M059J (cell line): ENCODE data around the gene EHBP1. TPM values are rescaled to one million over a fixed set of nuclear protein-coding genes. Genes with fewer than 3 reads are reported as not detected.

Experiments
- DNase-seq: peaks from one replicate; pipeline ENCODE4 v3.0.0-alpha.2; 2012; ENCODE audit warnings: low read depth
- total RNA-seq: library from RNA; depleted of rRNA; stranded (reverse); fragments of >200 nt; shearing (Covaris generic); gene quantifications from 2 replicates; pipeline ENCODE4 v1.2.3, GENCODE V29; 2014

EHBP1 gene
- total RNA-seq, 1 experiment from 2014 or later: 50.2 TPM

DNA sequence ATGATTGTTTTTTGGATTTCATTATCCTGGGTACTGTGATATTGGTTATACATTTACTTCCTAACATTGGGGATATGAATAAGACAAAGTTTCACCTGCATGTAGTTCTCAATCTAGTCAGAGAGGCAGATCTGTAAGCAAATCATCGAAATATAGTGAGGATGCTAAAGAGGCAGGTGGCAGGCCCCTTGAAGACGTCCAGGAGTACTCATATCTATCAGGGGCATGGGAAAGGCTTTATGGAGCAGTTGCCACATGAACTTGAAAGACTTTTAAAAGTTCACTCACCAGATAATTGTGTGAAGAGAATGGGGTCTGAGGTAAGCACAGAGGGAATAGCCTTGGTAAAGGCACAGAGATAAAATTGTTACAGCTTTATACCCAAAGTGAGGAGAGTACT lies 78.8 kb downstream of the EHBP1 start:
- DNase-seq: no peak

DNA sequence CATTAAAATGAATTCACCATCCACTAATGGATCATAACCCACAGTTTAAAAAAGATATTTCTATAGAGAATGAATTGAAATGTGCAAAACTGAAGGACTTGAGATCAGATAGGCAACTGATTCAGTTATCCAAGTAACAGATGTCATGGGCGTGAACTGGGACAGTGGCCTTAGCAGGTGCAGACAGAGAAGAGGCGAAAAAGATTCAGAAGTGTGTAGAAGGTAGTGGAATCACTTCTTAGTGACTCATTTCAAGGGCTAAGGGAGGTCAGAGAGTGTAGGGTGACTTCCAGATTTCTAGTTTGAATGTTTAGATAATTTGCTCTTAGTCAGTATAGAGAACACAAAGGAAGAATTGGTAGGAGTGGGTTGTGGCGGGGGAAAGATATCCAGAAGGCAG lies 79.7 kb downstream of the EHBP1 start:
- peak; percentile 64 for DNase-seq

DNA sequence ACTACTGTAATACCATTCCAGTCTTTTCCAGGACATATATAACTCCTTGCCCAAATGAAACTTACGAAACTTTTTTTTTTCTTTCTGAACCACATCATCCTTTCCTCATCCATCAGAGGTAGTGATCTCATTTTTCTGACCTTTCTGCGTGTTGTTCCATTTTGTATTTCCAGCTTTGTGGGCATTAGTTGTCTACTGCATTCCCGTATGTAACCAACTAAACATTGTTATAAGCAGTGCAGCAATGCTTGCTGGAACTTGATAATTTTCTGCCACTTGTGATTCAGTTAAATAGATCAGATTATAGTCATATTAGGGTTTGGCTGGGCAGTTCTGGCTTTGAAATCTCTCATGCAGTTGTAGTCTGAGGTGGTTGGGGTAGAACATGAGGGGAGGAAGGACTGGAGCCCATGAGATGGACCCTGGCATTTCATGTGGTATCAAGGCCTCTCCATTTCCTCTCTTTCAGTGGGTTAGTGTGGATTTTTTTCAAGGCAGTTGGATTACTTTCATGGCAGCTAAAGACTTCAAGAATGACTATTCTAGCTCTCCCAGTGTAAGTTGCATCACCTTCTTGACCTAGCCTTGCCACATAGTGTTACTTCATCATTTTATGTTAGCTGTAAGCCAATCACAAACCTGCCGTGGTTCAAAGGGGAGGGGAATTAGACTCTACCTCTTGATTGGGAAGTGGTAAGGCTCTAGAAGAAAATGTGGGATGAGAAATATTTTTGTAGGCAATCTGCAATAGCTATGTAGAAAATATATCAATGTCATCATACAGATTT lies 80.5 kb downstream of the EHBP1 start:
- DNase-seq: no peak

DNA sequence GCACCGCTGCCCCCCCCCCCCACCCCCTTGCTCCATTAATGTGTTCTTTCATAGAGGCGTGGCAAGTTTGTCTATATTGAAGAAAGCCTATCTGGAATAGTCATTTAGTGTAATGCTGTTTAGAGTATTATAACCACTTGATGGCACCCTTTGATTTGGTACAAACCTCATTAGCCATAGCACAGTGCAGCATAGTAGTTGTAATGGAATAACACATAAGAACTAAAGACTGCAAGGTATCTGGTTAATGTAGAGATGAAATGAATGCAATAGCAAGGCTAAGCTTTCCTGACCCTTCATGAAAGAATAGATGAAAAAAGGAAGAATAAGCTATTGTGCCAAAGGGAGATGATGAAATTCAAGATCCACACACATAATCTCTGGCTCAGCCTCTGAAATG lies 81.9 kb downstream of the EHBP1 start:
- DNase-seq: peak; percentile 38

DNA sequence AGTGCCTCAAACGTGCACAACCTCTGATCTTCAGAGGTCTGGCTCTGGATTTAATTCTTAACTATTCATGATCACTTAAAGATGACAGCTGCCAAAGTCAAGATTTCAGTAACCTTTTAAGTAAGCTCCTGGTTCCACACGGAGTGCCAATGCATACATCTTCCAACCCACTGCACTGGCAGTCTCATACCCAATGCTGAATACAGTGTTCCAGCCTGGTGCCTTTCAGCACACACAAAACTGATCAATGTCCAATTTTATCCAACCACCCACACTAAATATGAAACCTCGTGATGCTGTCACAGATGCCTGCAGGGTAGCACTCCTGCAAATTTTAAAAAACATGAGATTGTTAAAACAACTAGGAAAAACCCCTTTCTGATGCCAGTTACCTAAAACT lies 84.0 kb downstream of the EHBP1 start:
- no peak for DNase-seq

DNA sequence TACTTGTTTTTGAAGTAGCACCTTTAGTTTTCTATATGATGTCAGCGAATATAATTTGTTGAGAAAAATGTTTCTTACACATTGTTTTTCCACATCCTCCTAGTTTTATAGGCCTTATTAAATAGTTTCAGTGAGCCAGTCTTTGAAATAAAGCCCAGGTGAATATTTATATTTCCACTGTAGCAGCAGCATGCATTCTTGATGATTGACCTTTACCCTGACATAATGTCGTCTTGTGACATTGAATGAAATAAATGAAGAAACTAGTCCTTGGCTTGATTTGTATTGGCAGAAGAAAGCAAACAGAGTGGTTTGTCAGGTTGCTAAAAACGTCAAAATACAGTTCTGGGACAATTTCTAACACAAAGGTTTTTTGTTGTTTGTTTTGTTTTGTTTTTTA lies 84.4 kb downstream of the EHBP1 start:
- DNase-seq: no peak

DNA sequence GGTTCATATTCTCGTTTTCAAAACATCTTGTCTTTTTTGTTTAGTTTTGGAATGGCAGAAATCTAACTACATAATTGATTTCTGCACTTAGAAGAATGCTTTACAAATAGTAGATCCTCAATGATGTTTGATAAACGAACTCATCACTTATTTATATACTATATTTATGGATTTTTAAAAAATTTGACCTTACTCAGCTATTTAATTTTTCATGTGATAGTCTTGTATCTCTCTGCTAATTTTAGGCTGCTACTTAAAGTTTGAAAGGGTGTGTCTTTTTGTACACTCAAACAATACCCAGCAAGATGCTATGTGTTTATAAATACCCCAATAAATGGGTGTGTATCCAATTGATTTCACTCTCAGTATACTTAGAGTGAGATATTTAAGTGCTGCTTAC lies 86.9 kb downstream of the EHBP1 start:
- no peak for DNase-seq

DNA sequence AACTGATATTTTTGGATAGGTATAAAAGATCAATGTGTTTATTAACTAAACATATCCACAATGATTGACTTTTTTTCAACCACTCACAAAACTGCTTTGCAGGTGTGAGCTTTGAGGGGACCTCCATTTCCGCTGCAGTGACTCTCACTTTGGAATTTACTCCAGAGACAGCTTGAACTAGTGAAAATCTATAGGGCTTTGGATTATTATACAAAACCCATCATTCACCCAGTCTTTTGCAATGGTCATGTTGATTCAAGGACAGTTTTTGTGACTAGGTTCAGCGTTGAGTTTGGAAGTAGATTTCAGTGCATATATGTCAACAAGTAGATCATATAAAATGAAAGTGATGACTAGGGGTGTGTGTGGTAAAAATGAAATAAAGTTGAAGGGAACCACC lies 87.7 kb downstream of the EHBP1 start:
- DNase-seq: no peak

DNA sequence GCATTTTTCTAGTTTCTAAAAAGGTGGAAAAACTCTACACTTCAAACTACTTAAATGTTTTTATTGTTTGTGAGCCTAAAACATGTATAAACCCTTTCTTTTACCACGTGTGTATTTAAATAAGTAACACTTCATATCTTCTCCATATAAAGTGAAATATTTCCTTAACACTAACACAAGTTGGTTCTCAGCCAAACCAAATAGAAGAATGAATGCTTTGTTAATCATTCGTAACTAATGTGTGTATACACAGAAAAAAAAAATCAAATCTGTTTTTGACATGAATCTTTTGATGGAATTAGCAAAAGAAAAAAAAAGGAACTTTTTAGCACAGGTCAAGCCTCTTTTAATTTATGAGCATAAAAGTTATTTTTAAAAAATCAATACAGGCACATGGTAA lies 89.3 kb downstream of the EHBP1 start:
- DNase-seq: peak; percentile 74

DNA sequence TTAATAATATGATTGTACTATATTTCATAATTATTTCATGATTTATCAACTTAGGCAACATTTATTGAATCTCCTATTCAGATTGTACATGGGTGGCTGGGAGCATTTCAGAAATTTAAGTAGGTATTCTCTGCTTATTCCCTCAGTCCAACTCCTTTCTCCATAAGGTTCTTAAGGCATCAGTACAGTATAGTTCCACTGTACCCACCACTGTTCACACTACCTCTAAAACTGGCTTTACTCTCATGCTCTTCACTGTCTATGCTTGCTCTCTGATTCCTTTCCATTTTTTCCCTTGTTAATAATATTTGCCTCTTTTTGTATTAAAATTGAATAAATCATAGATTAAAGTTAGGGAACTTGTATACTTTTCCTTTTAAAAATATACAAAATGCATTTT lies 89.8 kb downstream of the EHBP1 start:
- DNase-seq: no peak

DNA sequence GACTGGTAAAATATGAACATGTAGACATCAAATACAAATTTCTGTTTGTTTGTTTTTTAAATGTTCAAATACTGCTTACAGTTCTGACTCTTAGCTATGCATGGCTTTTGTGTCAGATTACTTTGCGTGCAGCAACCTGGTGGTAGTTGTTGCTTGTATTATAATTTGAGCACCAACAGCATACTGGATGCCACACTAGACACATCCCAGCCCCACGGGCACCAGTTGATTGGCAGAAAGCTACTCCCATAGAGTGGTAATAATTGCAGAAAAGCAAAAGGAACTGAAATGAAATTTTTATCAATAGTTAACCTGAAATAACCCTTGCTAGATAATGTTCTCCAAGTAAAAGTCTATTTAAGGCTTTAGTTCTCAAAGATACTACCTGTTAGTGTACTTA lies 91.6 kb downstream of the EHBP1 start:
- no peak for DNase-seq

DNA sequence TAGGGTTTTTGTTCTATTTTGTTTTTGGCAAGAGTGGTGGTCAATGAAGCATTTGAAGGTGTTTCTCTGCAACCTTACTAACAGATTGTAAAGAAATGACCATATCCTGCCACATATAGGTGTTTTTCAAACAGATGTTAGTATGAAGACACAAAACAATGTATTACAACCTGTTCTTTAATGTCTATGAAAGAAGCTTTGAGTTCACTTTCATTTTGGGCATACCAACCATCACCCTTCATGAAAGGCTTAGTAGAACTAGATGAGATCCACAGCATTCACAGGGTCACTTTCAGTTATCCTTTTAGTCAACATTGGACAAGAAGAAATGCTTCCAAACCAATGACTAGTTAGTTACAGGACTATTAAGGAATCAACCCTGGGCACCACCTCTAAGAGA lies 95.1 kb downstream of the EHBP1 start:
- DNase-seq: no peak

DNA sequence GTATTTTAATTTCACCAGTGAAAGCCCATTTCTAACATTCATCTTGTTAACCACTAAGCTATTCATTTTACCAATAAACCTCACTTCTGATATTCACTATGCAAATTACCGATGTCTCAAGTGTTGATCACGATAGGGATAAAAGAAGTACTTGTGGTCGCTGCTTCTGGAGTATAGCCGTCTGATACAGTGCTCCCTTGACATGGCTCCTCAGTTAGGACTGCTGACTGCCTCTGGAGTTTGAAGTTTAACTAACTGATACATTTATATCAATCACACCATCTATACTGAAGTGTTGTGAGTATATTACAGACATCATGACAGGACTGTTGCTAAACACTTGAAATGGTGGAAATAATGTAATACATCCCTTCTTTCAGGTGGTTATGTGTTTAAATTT lies 95.6 kb downstream of the EHBP1 start:
- DNase-seq: no peak

DNA sequence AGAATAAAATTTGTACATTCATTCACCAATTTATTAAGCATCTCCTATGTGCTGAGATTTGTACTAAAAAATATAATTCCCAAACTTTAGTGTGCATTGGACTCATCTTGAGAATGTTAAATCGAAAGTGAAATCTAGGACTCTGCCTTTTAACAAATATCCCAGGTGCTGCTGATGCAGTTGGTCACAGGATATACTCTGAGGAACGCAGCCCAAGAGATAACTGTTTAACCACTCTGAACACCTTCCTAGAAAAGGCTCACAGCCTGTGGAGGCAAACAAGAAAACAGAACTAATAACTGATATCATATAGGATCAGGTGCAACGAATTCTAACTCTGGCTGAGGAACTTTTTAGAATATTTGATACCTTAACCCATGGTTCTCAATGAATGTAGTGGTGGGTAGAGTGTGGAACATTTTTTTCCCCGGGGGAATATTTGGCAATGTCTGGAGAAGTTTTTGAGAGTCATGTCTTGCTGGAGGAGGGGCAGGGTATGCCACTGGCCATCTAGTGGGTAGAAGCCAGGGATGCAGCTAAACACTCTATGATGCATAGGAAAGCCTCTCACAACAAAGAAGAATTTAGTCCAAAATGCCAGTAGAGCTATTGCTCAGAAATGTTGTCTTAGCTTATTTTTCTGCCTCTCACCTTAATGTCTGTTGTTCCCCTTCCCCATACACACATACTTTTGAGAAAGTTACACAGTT lies 96.5 kb downstream of the EHBP1 start:
- no peak for DNase-seq

DNA sequence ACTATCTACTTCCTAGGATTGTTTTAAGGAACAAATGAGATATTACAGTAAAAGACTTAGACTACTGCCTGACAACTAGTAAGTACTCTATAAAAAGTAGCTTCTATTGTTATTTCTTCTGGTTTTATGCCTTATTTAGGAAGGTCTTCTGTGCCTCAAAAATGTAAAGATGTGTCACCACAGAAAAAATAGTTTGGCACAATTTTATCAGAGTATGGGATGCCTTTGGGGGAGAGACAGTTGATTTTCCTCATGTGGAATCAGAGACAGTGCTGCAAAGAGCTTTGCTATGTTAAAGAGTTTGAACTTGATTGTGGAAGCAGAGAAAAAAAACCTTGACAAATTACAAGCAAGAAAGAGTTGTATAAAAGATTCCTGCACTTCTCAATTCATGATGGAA lies 98.4 kb downstream of the EHBP1 start:
- DNase-seq: no peak

DNA sequence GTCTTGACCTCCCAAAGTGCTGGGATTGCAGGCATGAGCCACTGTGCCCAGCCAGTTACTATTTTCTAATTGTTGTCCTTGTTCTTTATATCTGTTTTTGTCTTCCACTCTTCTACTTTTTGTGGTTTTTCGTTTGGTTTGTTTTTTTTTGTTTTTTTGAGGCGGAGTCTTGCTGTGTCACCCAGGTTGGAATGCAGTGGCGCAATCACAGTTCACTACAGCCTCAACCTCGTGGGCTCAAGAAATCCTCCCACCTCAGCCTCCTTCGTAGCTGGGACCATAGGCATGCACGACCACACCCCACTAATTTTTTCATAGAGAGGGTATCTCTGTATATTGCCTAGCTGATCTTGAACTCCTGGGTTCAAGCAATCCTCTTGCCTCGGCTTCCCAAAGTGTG lies 100.7 kb downstream of the EHBP1 start:
- DNase-seq: peak; percentile 43

DNA sequence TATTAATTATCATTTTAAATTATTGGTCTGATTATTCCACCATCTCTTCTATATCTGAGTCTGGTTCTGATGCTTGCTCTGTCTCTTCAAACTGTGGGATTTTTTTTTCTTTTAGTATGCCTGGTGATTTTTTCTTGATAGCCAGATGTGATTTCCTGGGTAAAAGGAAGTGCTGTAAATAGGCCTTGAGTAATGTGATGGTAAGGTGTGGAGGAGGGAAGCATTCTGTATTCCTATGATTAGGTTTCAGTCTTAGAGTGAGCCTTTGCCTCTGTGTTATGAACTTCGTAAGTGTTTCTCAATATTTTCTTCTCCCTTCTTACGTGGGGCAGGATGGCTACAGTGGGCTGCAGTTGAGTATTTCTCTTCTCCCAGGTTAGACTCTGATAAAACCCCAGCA lies 103.0 kb downstream of the EHBP1 start:
- no peak for DNase-seq

DNA sequence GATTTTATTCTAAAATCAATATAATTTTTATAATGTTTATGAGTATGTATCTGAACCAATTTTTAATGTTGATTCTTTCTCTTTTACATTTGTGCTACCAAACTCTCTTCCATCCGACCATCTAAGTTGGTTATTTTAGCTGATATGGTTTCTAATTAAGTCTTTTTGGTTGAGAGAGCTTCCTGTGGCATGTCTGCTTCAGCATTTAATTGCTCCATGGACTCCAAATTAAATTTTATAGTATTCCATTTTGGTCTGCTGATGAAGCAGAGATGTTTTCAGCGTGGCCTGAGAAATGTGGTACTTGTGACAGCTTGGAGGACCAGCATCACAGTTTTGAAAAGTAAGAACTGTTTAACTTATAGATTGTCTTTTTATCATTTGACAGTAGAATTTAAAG lies 105.6 kb downstream of the EHBP1 start:
- no peak for DNase-seq

DNA sequence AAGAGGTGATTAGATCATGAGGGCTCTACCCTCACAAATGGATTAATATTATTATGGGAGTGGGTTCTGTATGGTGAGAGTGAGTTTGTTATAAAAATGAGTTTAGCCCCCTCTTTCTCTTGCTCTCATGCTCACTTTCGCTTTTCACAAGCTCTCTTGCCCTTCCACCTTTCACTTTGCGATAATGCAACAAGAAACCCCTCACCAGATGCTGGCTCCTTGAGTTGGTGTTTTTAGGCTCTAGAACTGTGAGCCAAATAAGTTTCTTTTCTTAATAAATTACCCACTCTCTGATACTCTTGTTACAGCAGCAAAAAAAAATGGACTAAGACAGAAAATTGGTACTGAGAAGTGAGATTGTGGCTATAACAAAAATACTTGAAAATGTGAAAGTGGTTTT lies 106.5 kb downstream of the EHBP1 start:
- DNase-seq: no peak

DNA sequence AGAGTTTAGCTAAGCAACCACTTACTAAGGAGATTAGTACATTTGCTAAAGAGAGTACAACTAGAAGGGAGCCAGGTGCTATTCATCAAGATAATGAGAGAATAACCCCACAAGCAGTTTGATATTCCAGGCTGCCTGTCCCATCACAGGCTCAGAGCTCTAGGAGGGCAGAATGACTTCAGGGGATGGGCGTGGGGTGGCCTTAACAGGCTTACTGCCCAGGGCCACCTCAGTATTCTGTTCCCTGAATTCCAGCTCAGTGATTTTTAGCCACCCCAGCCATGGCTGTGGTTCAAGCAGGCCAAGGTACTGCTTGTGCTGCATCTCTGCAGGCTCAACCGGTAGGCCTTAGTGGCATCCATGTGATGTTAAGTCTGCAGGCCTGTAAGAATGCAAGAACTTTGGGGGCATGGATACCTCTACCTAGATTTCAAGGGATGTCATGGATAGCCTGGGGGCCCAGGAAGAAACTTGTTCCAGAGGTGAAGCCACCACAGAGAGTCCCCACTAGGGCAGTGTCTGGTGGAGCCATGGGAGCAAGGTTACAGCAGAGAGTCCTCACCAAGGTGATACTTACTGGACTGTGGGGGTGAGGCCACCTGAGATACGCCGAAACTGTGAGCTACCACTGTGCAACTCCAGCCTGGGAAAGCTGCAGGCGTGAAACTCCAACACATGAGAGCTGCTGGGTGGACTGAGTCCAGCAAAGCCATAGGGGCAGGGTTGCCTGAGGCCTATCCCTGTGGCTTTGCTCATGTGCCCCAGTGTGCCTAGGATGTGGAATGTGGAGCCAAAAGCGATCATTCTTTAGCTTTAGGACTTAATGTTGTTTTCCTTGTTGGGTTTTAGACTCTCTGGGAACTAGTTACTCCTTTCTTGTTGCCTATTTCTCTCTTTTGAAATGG lies 107.7 kb downstream of the EHBP1 start:
- no peak for DNase-seq

DNA sequence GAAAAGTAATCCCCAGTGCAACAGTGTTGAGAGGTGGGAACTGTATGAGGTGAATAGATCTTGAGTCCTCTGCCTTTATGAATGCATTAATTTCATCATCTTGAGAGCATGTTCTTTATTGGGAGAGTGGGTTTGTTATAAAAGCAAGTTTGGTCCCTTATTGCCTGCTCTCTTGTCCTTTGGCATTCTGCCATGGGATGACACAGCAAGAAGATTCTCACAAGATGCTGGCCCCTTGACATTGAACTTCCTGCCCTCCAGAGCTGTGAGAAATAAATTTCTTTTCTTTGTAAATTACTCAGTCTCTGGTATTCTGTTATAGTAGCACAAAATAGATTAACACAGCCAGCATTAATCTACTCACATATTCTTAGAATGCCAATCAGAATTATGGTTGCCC lies 108.6 kb downstream of the EHBP1 start:
- peak; percentile 78 for DNase-seq

DNA sequence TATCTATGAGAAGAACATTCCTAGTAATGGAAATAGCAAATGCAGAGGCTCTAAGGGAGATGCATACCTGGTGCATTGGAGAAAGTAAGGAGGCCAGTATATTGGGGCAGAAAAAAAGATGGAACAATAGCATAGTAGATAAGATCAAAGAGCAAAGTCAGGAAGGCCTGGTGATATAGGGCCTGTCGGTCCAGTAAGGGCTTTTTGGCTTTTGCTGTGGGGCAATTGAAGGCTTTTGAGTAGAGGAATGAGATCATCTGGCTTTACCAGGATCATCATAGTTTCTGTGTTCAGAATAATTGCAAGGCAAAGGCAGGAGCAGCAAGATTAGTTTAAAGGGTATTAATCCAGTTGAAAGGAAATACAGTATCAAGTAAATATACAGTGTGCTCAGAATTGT lies 111.8 kb downstream of the EHBP1 start:
- no peak for DNase-seq
